GM19043 (cell line): ENCODE measurements around the gene KDM4B.
"Not testable (repeated sequence)": the region's sequence is repeated elsewhere in the genome, so short reads cannot be mapped to it uniquely, and the experiment has no call there.

Experiments
- ATAC-seq: cut with Tn5 transposase; IDR thresholded peaks from one replicate; pipeline ENCODE4 v1.9.1; 2021; ENCODE audit warnings: low read depth; ENCODE audit not compliant: unreplicated experiment

KDM4B gene

DNA sequence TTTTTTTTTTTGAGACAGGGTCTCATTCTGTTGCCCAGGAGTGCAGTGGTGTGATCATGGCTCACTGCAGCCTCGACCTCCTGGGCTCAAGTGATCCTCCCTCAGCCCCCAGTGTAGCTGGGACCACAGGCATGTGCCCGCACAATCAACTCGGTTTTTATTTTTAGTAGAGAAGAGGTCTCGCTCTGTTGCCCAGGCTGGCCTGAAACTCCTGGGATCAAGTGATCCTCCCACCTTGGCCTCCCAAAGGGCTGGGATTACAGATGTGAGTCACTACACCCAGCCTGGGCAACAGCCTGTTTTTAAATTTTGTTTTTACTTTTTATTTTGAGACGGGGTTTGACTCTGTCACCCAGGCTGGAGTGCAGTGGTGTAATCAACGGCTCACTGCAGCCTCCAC, 2.3 kb upstream of the KDM4B start:
- ATAC-seq = no peak

DNA sequence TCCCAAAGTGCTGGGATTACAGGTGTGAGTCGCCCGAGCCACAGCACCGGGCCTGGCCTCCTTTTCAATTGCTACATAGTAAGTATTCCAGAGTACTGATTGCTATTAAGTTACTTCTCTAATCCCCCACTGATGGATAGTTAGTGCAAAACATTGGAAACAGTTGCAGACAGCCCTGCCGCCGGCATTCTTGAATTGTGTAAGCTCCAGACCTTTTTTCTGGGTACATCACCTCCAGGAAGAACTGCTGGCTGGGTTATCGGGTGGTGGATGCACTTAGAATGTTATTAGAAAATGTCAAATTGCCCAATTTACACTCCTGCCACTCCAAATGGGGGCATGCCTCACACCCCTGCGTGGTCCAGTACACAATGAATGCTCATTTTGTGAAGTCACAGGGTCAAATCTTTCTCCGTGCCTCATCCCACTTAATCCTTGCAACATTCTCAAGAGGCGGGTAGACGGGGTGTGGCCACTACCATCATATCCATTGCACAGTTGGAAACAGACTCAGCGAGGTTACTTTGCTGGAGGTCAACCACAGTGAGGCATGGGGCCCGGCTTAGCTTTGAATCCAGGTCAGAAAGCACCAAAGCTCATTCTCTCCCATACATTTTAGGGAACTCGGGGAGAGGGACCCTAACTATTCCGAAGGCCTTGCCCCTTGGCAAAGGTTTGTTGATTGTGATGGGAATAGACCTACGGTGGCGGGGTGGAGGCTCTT, 1.0 kb upstream of the KDM4B start:
- no peak for ATAC-seq

DNA sequence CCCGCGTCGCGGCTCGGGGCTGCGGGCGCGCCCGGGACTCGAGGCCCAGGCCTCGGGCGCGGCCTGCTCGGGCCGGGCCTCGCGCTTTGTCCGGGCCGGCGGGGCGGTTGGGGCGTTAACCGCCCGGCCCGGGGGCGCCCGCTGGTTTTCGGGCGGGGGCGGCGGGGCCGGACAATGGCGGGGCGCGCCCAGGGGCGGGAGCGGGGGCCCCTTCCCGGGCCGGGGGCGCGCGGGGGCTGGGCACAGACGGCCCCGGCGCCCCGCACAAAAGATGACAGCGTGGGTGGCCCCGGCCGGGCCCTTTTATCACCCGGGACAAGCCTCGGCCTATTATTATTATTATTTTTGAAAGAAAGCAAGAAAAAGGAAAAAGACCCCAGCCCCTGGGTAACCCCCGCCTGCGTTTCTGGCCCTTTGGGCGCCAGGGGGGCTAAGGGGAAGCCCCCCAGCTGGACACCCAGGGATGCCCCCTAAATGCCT, 419 bp downstream of the KDM4B start:
- no peak for ATAC-seq

DNA sequence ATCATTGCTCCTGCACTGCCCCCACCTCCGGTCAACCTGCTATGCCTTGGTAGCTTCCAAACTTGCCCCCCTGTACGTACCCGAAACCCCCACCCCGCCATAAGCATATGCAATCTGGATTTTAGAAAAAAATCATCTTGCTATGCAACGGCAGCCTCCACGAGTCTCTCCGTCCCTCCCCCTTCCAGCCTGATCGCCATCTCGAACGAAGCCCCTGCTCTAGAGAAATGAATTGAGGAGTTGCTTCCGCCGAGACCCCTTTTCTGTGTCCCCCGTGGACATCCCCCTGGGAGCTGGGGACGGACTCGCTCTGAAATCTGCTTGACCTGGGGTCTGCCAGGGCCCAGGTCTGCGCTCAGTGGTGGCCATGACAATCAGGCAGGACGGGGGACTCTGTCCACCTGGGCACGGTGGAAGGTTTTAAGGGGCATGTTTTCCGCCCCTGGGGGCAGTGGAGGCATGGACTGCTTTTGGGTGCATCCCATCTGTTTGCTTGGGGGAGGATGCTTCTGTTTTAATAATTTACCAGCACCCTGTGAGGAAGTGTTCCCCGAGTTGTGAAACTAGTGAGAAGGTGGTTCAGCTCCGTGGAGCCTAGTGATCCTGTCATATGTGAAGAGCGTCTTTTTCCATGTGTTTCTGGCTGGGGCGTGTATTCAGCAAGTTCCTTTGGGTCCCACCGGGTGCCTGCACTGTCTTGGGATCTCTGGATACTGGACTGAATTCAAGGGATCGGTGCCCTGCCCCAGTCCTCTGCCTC, 1.0 kb downstream of the KDM4B start:
- ATAC-seq = no peak

DNA sequence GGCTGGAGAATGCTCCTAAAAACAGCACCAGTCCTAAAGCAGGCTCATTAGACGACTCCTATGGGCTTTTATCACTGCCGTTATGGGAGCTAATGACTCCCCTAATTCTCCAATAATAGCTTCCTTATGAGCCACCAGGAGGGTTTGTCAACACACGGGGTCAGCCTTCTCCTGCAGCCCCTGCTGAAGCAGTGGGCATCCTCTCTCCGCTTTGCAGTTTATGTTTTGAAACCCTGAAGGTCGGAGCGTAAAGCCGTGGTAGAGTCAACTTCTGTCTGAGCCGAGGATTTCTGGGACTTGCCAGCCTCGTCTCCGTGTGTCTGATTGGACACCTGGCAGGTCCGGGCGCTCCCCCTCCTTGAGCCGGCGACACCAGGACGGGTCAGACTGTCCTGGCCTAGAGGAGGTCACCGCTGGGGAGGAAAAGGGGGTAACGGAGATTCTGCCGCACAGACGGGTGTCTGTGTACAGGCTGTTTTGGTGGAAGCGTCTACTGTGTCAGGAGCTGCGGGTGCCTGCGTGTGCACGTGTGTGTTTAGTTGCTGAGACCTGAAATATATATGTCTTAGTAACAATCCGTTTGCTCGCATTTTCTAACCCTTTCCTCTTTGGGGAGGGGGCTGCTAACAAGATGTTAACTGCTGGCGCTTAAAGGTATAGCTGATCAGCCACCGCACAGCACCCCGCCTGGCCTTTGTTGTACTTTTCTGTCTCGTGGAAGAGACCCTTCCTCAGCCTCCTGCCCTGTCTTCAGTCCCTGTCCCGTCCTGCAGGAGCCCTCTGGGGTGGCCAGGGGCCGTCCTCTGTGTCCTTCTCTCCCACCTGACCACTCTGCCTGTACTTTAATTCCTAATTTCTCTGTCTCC, 1.9 kb downstream of the KDM4B start:
- ATAC-seq = no peak

DNA sequence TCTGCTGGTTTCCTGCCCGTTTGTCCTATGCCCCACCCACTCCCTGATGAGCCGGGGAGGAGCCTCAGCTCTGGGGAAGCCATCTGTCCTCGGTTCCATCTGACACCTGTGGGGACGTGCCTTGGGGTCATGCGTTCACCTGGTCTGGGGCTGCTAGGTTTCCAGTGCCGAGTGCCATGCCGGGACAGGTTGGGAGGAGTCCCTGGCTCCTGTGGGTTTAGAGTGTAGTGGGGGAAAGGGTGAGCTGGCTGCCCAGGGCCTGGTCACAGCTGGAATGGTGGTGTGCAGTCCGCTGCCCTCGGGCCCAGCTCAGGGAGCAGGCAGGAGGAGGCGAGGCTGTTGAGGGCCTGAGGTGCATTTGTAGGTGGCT, 2.5 kb downstream of the KDM4B start:
- no peak for ATAC-seq

DNA sequence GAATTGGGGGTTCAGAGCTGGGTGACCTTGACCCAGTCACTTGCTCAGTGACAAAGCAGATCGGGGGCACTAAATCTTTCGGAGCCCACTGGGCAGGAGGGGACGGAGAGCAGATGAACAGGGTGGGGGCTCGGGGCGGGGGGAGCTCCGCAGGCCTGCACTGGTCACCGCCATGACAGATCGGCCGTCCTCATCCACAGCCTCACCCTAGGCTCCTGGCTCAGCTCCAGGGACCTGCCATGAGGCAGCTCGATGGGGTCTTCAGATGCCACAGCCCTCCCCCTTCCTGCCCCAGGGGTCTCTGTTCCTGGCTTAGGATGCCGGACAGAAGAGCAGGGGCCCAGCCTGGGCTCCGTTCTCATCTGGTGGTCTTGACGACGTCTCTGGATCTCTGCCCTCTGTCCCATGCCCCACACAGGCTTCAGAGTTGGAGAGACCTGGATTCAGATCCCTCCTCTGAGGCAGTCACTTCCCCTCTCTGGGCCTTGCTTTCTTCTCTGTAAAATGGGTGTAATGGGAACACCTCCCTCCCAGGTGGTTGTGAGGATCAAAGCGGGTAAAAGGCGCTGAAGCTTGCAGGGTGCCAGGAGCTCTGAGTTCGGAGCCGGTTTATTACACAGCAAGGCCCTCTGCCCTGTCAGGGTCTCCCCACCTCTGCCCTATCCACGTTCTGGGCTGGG, 3.0 kb downstream of the KDM4B start:
- ATAC-seq = no peak

DNA sequence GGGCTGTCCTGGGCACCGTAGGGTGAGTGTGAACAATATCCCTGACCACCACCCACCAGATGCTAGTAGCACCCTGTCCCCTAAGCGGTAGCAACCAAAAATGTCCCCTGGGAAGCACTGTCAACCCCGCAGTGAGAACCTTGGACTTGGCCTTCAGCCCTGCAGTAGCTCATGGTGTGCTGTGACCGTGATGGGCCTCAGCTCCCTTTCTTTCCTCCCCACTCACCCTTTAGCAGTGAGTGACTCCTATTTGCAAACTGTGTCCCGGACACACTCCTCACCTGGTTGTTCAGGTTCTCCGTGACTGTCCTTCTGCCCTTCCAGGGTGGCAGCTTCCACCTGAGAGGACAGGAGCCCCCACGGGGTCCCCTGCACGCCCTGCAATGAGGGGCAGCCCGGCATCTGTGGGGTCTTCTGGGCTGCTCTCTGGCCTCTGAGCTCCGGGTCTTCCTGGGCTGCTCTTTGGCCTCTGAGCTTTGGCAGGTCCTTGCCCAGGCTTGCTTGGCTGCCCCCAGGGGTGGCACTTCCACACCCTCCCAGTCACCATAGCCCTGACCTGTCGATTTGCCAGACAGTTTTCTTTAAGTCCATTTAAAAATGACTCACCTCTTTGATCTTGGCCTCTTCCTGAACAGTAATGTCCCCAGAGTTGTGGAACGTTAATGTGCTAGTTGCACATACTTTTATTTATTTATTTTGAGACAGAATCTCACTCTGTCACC, 3.8 kb downstream of the KDM4B start:
- ATAC-seq = no peak

DNA sequence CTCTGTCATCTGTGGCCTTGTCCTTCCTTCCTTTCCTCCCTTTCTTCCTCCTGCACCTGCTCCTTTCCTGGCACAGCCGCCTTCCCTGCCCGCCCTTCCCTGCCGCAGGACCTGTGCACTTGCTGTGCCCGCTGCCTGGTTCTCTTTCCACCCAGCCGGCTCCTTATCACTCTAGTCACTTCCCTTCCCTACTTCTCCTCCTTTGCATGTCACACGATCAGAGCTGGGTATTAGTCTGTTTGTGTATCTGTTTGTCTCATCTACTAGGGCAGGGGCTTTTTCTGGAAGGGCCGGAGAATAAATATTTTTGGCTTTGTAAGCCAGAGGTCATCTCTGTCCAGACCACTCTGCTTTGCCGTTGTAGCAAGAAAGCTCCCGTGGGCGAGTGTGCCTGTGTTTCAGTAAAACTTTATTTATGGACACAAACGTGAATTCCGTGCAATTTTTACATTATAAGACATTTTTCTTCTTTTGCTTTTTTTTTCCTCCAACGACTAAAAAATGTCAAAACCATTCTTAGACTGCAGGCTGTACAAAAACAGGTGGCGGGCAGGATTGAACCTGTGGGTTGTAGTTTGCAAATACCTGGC, 6.1 kb downstream of the KDM4B start:
- no peak for ATAC-seq

DNA sequence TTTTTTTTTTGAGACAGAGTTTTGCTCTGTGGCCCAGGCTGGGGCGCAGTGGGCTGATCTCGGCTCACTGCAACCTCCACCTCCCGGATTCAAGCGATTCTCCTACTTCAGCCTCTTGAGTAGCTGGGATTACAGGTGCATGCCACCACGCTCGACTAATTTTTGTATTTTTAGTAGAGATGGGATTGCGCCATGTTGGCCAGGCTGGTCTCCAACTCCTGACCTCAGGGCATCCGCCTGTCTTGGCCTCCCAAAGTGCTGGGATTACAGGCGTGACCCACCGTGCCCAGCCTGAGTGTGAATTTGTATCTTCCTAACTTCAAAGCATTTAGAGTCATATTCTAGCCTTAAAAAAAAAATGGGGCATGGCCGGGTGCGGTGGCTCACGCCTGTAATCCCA, 6.7 kb downstream of the KDM4B start:
- not testable (repeated sequence) for ATAC-seq

DNA sequence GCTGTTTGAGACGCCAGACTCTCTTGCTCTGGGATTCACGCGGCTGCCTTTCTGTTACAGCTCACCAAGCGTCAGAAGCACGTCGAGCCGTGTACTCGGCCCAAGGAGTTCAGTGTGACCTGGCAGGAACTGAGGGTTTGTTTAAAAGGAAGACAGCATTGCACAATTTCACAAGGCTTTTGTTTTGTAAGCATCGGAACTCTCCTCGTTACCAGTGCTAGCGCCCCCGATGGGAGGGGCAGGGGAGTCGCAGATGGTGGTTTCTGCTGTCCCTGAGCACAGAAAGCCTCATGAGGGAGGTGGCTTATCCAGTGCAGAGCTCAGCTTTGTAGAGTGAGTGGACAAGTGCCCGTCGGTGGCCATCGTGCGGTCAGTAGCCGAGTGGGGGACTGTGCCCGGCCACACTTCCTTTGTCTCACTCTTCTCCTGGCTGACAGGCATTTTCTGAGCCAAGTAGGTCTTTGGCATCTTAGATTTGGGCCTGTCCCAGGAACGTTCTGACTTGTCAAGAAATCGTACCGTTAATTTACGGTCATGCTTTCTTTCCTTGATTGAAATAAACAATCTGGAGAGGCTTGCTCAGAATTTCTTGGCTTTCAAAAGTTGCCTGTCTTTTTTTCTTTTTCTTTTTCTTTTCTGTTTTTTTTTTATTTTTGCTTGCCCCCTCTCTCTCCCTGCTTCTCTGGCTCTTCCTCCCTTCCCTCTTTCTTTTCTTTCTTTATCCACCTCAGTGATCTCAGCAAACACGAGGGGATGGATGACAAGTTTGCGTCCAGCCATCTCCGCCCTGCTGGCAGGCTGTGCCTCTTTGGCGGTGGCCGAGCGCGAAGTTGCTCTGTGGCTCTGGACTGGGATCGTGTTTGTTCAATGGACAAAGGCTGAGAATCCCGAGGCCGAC, 7.7 kb downstream of the KDM4B start:
- no peak for ATAC-seq

DNA sequence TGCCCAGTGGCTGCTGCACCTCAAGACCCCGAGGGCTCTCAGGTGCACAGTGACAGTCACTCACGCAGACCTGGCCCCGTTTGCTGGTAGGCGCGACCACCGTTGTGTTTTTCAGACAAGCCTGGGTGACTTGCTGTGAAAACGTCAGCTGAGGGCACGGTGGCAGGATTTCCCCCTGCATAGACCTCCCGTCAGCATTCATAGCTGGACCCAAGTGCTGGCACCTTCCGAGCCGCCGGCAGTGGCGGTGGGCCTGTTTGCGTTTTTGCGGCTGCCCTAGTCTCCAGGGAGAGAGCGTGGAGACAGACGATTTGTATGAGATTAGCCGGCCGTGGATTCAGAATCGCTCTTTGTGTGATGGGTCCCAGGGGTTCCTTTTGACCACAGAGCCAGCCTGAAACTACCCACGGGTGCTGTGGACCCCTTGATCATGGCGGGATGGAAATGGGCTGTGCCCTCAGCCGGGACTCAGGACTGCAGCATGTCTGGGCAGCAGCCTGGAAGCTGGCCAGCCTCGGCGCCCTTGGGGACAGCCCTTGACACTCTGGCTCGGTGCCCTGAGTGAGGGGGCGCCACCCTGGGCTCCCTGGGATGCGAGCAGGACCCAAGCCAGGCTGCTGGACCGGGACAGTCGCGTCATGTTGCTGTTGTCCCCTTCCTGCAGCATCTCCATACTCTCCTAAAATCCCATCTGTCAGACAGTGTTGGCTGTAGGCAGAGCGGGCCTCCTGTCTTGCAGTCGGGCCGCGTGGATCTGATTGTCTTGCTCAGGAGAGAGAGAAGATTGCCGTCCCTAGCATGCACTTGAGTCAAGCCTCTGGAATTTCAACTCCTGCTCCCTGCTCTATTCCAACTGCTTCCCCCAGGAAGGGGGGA, 8.6 kb downstream of the KDM4B start:
- no peak for ATAC-seq

DNA sequence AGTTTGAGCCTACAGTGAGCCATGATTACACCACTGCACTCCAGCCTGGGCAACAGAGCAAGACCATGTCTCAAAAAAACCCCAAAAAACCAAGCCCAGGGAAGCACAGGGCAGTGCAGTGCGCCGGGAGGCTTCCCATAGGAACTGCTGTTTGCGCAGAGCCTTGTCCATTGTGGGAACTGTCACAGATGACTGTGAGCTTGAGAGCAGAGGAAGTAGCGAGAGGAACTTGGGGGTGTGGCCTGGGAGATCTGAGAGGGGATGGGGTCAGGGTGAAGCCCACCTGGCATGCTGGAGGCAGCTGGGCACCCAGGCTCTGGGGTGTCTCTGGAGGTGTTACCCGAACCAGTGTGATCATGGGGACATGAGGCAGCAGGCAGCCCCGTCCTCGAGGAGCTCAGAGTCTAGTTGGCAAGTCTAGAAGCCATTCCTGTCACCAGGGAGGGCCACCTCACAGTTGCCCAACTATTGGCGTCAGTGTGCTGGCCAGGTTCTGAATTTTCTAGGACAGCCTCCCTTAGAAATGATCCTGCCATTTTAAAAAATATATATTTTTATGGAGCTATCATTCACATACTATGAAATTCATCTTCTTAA, 10.4 kb downstream of the KDM4B start:
- no peak for ATAC-seq

DNA sequence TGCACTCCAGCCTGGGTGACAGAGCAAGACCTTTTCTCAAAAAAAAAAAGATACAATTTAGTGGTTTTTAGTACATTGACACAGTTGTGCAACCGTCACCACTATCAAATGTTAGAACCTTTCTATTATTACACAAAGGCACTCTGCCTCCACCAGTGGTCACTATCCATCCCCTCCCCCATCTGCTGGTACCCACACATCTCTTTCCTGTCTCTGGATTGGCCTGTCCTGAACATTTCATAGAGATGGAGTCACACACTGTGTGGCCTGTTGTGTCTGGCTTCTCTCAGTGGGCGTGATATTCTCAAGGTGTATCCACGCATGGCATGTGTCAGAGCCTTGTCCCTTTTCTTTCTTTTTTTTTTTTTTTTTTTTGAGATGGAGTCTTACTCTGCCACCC, 11.2 kb downstream of the KDM4B start:
- ATAC-seq = no peak

DNA sequence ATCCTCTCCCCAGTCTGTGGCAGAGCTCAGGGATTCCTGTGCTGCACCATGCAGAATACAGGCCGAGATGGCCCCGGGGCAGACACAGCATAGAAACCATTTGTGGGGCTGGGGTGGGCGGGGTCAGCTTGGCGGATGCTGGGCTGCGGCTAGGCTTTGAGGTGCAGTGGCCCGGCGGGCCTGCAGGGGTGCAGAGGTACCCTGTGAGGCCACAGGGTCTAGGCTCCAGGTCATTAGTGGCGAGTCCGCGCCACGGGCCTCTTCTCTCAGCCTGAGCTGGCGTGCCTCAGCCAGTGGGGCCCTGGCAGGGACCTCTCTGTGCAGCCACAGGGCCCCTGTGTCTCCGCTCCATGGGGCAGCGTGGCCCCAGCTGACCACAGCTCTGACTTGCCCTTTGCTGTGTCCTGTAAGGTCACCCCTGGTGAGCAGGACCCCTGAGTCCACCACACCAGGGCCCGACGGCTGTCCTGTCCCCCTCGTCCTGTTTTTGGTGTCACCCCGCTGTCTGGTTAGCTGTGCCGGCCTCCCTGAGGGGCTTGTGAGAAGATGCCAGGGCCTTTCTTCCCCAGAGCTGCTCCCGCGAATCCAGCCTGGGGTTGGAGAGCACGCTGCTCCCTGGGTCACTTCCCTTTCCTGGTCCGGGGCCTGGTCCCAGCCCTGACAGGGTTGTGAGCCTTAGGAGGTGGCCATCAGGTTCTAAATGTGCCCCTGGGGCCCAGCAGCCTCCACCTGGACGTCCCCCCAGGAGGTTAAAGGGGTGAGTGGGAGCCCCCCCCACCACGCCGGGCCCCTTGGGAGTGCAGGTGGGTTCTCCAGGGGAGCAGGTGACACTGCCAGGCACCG, 12.1 kb downstream of the KDM4B start:
- no peak for ATAC-seq

DNA sequence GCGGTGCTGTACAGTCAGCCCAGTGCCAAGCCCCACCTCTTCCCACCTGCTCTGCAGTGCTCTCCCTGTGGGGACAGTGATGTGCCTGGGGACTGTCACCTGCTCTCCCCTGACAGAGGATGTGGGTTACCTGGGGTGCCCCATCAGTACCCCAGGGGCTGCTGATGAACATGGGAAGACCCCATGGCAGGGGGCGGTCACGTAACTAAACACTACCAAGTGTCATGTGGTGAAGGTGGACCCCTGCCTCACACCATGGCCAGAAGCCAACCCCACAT, 12.7 kb downstream of the KDM4B start:
- ATAC-seq = no peak
